ENCODE measurements around the gene RAMP2.

- TF ChIP-seq EZH2 (IDR thresholded peaks at IDR 0.05; ENCODE audit: low read length) (no peak), CTCF (optimal IDR thresholded peaks at IDR 0.05 in 1 of 3, IDR thresholded peaks at IDR 0.05 in 1 of 3, conservative IDR thresholded peaks at IDR 0.05 in 1 of 3; ENCODE audit: extremely low read depth in 1 of 3, insufficient read depth in 2 of 3, low read length in 3 of 3) (no peak)
These were observed 21.4 kb downstream of the RAMP2 start for GRCh38 chr17:42782166-42783061.
